ENCODE measurements around the gene MTERF2. TPM values are rescaled to one million over a fixed set of nuclear protein-coding genes. Genes with fewer than 3 reads are reported as not detected.
"Not testable (repeated sequence)": the region's sequence is repeated elsewhere in the genome, so short reads cannot be mapped to it uniquely, and the experiment has no call there.

MTERF2 gene
- 1 to 10 TPM; 5.5 to 6.4 TPM for total RNA-seq

GRCh38 chr12:106986625-106987389, at the start of gene MTERF2:
Gene MTERF2 (minus strand): TSS chr12:106987146. CDS start chr12:106978714, 8,432 bp downstream.
- CTCF ChIA-PET = interaction anchor here (0.9 to 1.4 kb wide), 2 partner anchors 106 to 145 kb away, joined by 3 to 5 read pairs; no protein-coding TSS in a partner anchor
- H3K27ac Mint-ChIP-seq = peak within 1 kb of the TSS; percentile 66
- POLR2A ChIA-PET = interaction anchor here (1.0 to 1.5 kb wide), 4 partner anchors 27 to 106 kb away, joined by 3 to 12 read pairs (median 4); partner anchors contain the start of gene TMEM263
- peak within 1 kb of the TSS; percentile 88 for H3K4me3 Mint-ChIP-seq
- H3K36me3 Mint-ChIP-seq (ENCODE audit: low read depth) = peaks cover 21% of the 10 kb centered on the region
- no peaks in the 10 kb centered on the region for H3K27me3 Mint-ChIP-seq
- peaks cover 33% of the 10 kb centered on the region for H3K4me1 Mint-ChIP-seq
- no peaks in the 10 kb centered on the region for H3K9me3 Mint-ChIP-seq
- peak; percentile 83 for DNase-seq

DNA sequence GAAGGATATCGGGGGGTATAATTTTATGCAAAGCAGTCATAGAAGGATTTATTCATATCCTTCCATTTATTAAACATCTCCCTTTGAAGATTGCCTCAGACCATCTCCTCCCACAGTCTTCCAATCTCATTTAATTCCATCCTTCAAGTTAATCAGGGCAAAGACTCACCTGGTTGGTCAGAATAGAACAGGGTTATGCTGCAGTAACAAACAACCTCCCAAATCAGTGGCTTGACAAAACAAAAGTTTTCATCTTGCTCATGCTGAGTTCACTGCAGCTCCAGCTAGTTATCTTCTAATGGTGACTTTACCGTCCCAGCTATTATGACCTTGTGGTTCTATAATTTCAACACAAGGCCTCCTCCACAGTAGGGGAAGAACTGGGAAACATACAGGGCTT, 48.8 kb upstream of the MTERF2 start:
- peaks cover 2% of the 10 kb centered on the region for H3K36me3 Mint-ChIP-seq (ENCODE audit: low read depth)
- DNase-seq = no peak
- CTCF ChIA-PET = no interaction called here
- peaks cover 3% of the 10 kb centered on the region for H3K9me3 Mint-ChIP-seq
- POLR2A ChIA-PET = no interaction called here
- H3K27me3 Mint-ChIP-seq = no peaks in the 10 kb centered on the region
- no peak overlapping the region for H3K4me3 Mint-ChIP-seq
- H3K4me1 Mint-ChIP-seq = peaks cover 5% of the 10 kb centered on the region
- H3K27ac Mint-ChIP-seq = no peak overlapping the region

DNA sequence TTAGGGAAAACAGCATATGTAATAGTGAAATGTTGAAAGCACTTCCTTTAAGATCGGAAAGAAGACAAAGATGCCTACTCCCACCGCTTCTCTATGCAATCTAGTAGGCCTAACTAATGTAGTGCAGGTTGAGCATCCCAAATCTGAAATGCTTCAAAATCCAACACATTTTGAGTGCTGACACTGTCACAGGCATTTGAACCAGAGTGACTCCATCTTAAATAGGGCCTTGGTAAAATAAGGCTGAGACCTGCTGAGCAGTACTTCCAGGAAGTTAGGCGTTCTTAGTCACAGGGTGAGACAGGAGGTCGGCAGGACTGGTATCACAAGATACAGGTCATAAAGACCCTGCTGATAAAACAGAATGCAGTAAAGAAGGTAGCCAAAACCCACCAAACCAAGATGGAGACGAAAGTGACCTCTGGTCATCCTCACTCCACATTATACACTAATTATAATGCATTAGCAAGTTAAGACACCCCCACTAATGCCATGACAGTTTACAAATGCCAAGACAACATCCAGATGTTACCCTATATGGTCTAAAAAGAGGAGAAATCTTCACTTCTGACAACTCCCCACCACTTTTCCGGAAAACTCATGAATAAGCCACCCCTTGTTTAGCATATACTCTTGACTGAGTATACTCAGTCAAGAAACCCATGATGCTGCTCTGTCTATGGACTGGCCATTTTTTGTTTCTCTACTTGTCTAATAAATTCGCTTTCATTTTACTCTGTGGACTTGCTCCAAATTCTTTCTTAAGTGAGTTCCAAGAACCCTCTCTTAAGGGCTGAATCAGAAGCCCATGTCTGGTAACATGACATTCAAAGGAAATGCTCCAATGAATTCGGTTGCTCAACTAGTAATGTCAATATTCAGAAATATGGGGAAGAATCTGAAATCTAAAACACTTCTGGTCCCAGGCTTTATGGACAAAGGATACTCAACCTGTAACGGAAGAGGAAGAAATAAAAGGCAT, 47.1 kb upstream of the MTERF2 start:
- DNase-seq = no peak
- Mint-ChIP-seq H3K36me3 (ENCODE audit: low read depth) (peaks cover 2% of the 10 kb centered on the region), H3K4me3 (no peak overlapping the region), H3K27me3 (no peaks in the 10 kb centered on the region), H3K4me1 (peaks cover 4% of the 10 kb centered on the region), H3K27ac (no peak overlapping the region), H3K9me3 (peaks cover 1% of the 10 kb centered on the region)
- POLR2A ChIA-PET = no interaction called here
- CTCF ChIA-PET = interaction anchor here (1.1 kb wide), 1 partner anchor 573 kb away, joined by 3 read pairs; no protein-coding TSS in a partner anchor

GRCh38 chr12:107032266-107032665, 45.3 kb upstream of the MTERF2 start:
- Mint-ChIP-seq H3K27ac (no peak overlapping the region), H3K36me3 (ENCODE audit: low read depth) (peaks cover 2% of the 10 kb centered on the region), H3K4me1 (peaks cover 11% of the 10 kb centered on the region), H3K27me3 (no peaks in the 10 kb centered on the region), H3K4me3 (no peak overlapping the region), H3K9me3 (peaks cover 1% of the 10 kb centered on the region)
- no peak for DNase-seq
- CTCF ChIA-PET = no interaction called here
- POLR2A ChIA-PET = no interaction called here

DNA sequence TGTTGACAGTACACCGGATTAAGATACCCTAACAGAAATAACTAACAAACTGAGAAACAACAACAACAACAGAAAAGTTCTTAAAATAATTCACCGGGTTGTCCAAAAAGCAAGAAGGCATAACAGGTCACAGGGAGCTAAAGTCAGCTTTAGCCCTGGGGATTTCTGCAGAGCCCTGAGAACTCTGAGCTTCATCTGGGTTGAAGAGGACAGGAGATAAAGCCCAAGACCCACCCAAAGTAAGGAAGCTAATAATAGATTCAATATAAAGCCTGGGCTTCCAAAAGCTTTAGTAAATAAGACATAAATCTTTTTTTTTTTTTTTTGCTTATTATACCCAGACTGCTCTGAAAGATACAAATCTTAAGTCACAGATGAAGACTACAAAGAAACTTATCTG, 44.1 kb upstream of the MTERF2 start:
- no peaks in the 10 kb centered on the region for H3K36me3 Mint-ChIP-seq (ENCODE audit: low read depth)
- H3K27me3 Mint-ChIP-seq = no peaks in the 10 kb centered on the region
- no peak for DNase-seq
- no peak overlapping the region for H3K27ac Mint-ChIP-seq
- H3K4me3 Mint-ChIP-seq = no peak overlapping the region
- CTCF ChIA-PET = no interaction called here
- POLR2A ChIA-PET = interaction anchor here (1.0 kb wide), 1 partner anchor 63 kb away, joined by 3 read pairs; the partner anchor contains the start of gene CRY1
- H3K4me1 Mint-ChIP-seq = peaks cover 18% of the 10 kb centered on the region
- no peaks in the 10 kb centered on the region for H3K9me3 Mint-ChIP-seq

GRCh38 chr12:107029081-107029480, 42.1 kb upstream of the MTERF2 start:
- ChIA-PET CTCF (no interaction called here), POLR2A (no interaction called here)
- H3K36me3 Mint-ChIP-seq (ENCODE audit: low read depth) = no peaks in the 10 kb centered on the region
- H3K27ac Mint-ChIP-seq = no peak overlapping the region
- H3K4me3 Mint-ChIP-seq = no peak overlapping the region
- no peaks in the 10 kb centered on the region for H3K9me3 Mint-ChIP-seq
- H3K4me1 Mint-ChIP-seq = peaks cover 18% of the 10 kb centered on the region
- no peaks in the 10 kb centered on the region for H3K27me3 Mint-ChIP-seq
- no peak for DNase-seq

GRCh38 chr12:107027636-107028053, 40.7 kb upstream of the MTERF2 start:
- no peaks in the 10 kb centered on the region for H3K36me3 Mint-ChIP-seq (ENCODE audit: low read depth)
- H3K4me3 Mint-ChIP-seq = peak overlapping the region; percentile 15
- H3K4me1 Mint-ChIP-seq = peaks cover 18% of the 10 kb centered on the region
- no peaks in the 10 kb centered on the region for H3K9me3 Mint-ChIP-seq
- DNase-seq = no peak
- ChIA-PET CTCF (no interaction called here), POLR2A (interaction anchor here (0.6 to 1.1 kb wide), 4 partner anchors 41 to 72 kb away, joined by 3 to 7 read pairs (median 4); partner anchors contain the start of genes MTERF2 and TMEM263)
- H3K27ac Mint-ChIP-seq = peak overlapping the region; percentile 78
- no peaks in the 10 kb centered on the region for H3K27me3 Mint-ChIP-seq

DNA sequence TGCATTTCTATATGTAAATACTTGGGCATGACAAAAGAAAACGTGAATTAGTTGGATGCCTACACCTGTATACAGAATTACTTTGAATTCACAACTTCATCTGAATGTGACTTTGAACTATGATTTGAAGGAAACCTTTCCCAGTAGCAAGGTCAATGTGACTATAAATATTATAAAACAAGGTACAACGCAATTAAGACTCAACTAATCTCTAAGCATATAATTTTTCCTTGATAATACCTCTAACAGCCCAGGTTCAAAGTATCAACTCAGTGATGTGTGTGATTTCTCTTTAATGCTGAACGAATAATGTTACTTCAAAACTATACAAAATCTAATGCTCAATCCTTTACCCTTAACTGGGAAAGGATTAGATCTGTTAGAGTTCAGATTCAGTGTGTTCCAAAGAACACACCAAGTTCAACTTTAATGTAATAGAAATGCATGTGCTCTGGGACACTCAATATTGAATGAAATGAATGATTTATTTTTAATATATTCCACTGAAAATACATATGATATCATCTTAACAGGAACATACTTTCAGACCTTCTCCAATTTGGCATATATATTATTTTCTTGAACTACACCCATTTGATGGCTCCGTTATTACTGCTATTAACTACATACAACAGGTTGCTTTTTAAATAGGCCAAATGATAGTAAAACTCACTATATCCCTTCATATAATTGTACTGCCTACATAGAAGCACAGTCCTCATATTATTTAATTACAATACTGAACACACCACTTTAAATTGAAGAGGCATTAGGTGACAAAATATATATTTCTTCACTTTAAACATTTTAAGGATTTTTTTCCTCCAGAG, 40.1 kb upstream of the MTERF2 start:
- ChIA-PET POLR2A (interaction anchor here (0.6 to 1.1 kb wide), 4 partner anchors 40 to 71 kb away, joined by 3 to 7 read pairs (median 4); partner anchors contain the start of genes MTERF2 and TMEM263), CTCF (no interaction called here)
- Mint-ChIP-seq H3K4me3 (no peak overlapping the region), H3K27ac (peak overlapping the region; percentile 78), H3K4me1 (peaks cover 18% of the 10 kb centered on the region), H3K27me3 (no peaks in the 10 kb centered on the region), H3K9me3 (no peaks in the 10 kb centered on the region), H3K36me3 (ENCODE audit: low read depth) (no peaks in the 10 kb centered on the region)
- DNase-seq = no peak

- CTCF ChIA-PET; H3K9me3 Mint-ChIP-seq; DNase-seq; H3K36me3 Mint-ChIP-seq (ENCODE audit: low read depth); POLR2A ChIA-PET; H3K27me3 Mint-ChIP-seq; H3K27ac Mint-ChIP-seq; H3K4me3 Mint-ChIP-seq: not testable (repeated sequence)
- peaks cover 15% of the 10 kb centered on the region for H3K4me1 Mint-ChIP-seq
Measured at GRCh38 chr12:107026356-107026755, 39.4 kb upstream of the MTERF2 start.

GRCh38 chr12:107025671-107026070, 38.7 kb upstream of the MTERF2 start:
- Mint-ChIP-seq H3K27ac (no peak overlapping the region), H3K9me3 (no peaks in the 10 kb centered on the region), H3K27me3 (no peaks in the 10 kb centered on the region), H3K4me1 (peaks cover 14% of the 10 kb centered on the region), H3K4me3 (no peak overlapping the region), H3K36me3 (ENCODE audit: low read depth) (no peaks in the 10 kb centered on the region)
- no peak for DNase-seq
- ChIA-PET CTCF (no interaction called here), POLR2A (no interaction called here)

GRCh38 chr12:107019546-107019945, 32.6 kb upstream of the MTERF2 start:
- no peaks in the 10 kb centered on the region for H3K4me1 Mint-ChIP-seq
- no peak overlapping the region for H3K4me3 Mint-ChIP-seq
- H3K9me3 Mint-ChIP-seq = no peaks in the 10 kb centered on the region
- CTCF ChIA-PET = no interaction called here
- H3K27me3 Mint-ChIP-seq = no peaks in the 10 kb centered on the region
- H3K27ac Mint-ChIP-seq = no peak overlapping the region
- DNase-seq = no peak
- H3K36me3 Mint-ChIP-seq (ENCODE audit: low read depth) = peaks cover 5% of the 10 kb centered on the region
- POLR2A ChIA-PET = no interaction called here

GRCh38 chr12:107017042-107017441, 30.1 kb upstream of the MTERF2 start:
- ChIA-PET POLR2A (no interaction called here), CTCF (no interaction called here)
- DNase-seq = no peak
- H3K36me3 Mint-ChIP-seq (ENCODE audit: low read depth) = peaks cover 5% of the 10 kb centered on the region
- H3K4me1 Mint-ChIP-seq = no peaks in the 10 kb centered on the region
- H3K27ac Mint-ChIP-seq = no peak overlapping the region
- no peak overlapping the region for H3K4me3 Mint-ChIP-seq
- no peaks in the 10 kb centered on the region for H3K9me3 Mint-ChIP-seq
- H3K27me3 Mint-ChIP-seq = no peaks in the 10 kb centered on the region
